ENCODE results near the gene EMILIN1.

Gene EMILIN1

GRCh38 chr2:27041752-27042151, 36.7 kb upstream of the EMILIN1 start:
- no peak overlapping the region for H3K27ac ChIP-seq (ENCODE audit: low read length)
- no CpG with 5 or more reads among the region's 5 CpGs for WGBS (ENCODE audit: insufficient coverage, insufficient read length)
- no peaks in the 10 kb centered on the region for H3K27me3 ChIP-seq (ENCODE audit: control insufficient read depth, insufficient read depth, low read length)
- H3K36me3 ChIP-seq (ENCODE audit: control insufficient read depth, insufficient read depth, low read length), result peaks cover 26% of the 10 kb centered on the region
- H3K4me3 ChIP-seq (ENCODE audit: low read length), result no peak overlapping the region
- no peak for DNase-seq (ENCODE audit: low read depth, low spot score)
- no peaks in the 10 kb centered on the region for H3K4me1 ChIP-seq (ENCODE audit: control insufficient read depth, insufficient read depth, low read length)
- H3K9me3 ChIP-seq (ENCODE audit: control insufficient read depth, insufficient read depth, low read length), result no peaks in the 10 kb centered on the region

GRCh38 chr2:27042159-27042661, 36.2 kb upstream of the EMILIN1 start:
- Histone ChIP-seq H3K4me3 (ENCODE audit: low read length) (no peak overlapping the region), H3K4me1 (ENCODE audit: control insufficient read depth, insufficient read depth, low read length) (no peaks in the 10 kb centered on the region), H3K27me3 (ENCODE audit: control insufficient read depth, insufficient read depth, low read length) (no peaks in the 10 kb centered on the region), H3K36me3 (ENCODE audit: control insufficient read depth, insufficient read depth, low read length) (peaks cover 23% of the 10 kb centered on the region), H3K9me3 (ENCODE audit: control insufficient read depth, insufficient read depth, low read length) (no peaks in the 10 kb centered on the region), H3K27ac (ENCODE audit: low read length) (no peak overlapping the region)
- DNase-seq (ENCODE audit: low read depth, low spot score), result no peak
- no CpG with 5 or more reads among the region's 10 CpGs for WGBS (ENCODE audit: insufficient coverage, insufficient read length)

GRCh38 chr2:27042985-27043634, 35.3 kb upstream of the EMILIN1 start:
- no peaks in the 10 kb centered on the region for H3K4me1 ChIP-seq (ENCODE audit: control insufficient read depth, insufficient read depth, low read length)
- no peak overlapping the region for H3K27ac ChIP-seq (ENCODE audit: low read length)
- H3K27me3 ChIP-seq (ENCODE audit: control insufficient read depth, insufficient read depth, low read length), result no peaks in the 10 kb centered on the region
- peaks cover 15% of the 10 kb centered on the region for H3K36me3 ChIP-seq (ENCODE audit: control insufficient read depth, insufficient read depth, low read length)
- DNase-seq (ENCODE audit: low read depth, low spot score), result no peak
- no CpG with 5 or more reads among the region's 7 CpGs for WGBS (ENCODE audit: insufficient coverage, insufficient read length)
- H3K9me3 ChIP-seq (ENCODE audit: control insufficient read depth, insufficient read depth, low read length), result no peaks in the 10 kb centered on the region
- H3K4me3 ChIP-seq (ENCODE audit: low read length), result no peak overlapping the region

GRCh38 chr2:27049422-27050280, 28.8 kb upstream of the EMILIN1 start:
- Histone ChIP-seq H3K4me1 (ENCODE audit: control insufficient read depth, insufficient read depth, low read length) (no peaks in the 10 kb centered on the region), H3K9me3 (ENCODE audit: control insufficient read depth, insufficient read depth, low read length) (no peaks in the 10 kb centered on the region), H3K36me3 (ENCODE audit: control insufficient read depth, insufficient read depth, low read length) (no peaks in the 10 kb centered on the region; the same call in 1 of the 2 replicates), H3K27me3 (ENCODE audit: control insufficient read depth, insufficient read depth, low read length) (no peaks in the 10 kb centered on the region), H3K27ac (ENCODE audit: low read length) (no peak overlapping the region), H3K4me3 (ENCODE audit: low read length) (peak overlapping the region; percentile 88)
- no CpG with 5 or more reads among the region's 52 CpGs for WGBS (ENCODE audit: insufficient coverage, insufficient read length)
- no peak for DNase-seq (ENCODE audit: low read depth, low spot score)

GRCh38 chr2:27050281-27050995, 28.0 kb upstream of the EMILIN1 start:
- no peak overlapping the region for H3K27ac ChIP-seq (ENCODE audit: low read length)
- H3K36me3 ChIP-seq (ENCODE audit: control insufficient read depth, insufficient read depth, low read length), result peaks cover 3% of the 10 kb centered on the region; the same call in 1 of the 2 replicates
- H3K4me3 ChIP-seq (ENCODE audit: low read length), result peak overlapping the region; percentile 88; the same call in 1 of the 2 replicates
- DNase-seq (ENCODE audit: low read depth, low spot score), result peak; percentile 80
- H3K4me1 ChIP-seq (ENCODE audit: control insufficient read depth, insufficient read depth, low read length), result no peaks in the 10 kb centered on the region
- H3K27me3 ChIP-seq (ENCODE audit: control insufficient read depth, insufficient read depth, low read length), result no peaks in the 10 kb centered on the region
- WGBS (ENCODE audit: insufficient coverage, insufficient read length), result no CpG with 5 or more reads among the region's 48 CpGs
- H3K9me3 ChIP-seq (ENCODE audit: control insufficient read depth, insufficient read depth, low read length), result no peaks in the 10 kb centered on the region

GRCh38 chr2:27050996-27051901, 27.2 kb upstream of the EMILIN1 start, which contains the start of gene AGBL5:
Gene AGBL5, plus strand, starts transcription at chr2:27051668. Its CDS starts 1,291 bp downstream, at chr2:27052959.
- H3K27ac ChIP-seq (ENCODE audit: low read length), result no peak within 1 kb of the TSS
- H3K9me3 ChIP-seq (ENCODE audit: control insufficient read depth, insufficient read depth, low read length), result no peaks in the 10 kb centered on the region
- H3K4me3 ChIP-seq (ENCODE audit: low read length), result peak within 1 kb of the TSS; percentile 88
- peaks cover 6% of the 10 kb centered on the region; the same call in 1 of the 2 replicates for H3K36me3 ChIP-seq (ENCODE audit: control insufficient read depth, insufficient read depth, low read length)
- H3K4me1 ChIP-seq (ENCODE audit: control insufficient read depth, insufficient read depth, low read length), result no peaks in the 10 kb centered on the region
- WGBS (ENCODE audit: insufficient coverage, insufficient read length), result no CpG with 5 or more reads among the region's 67 CpGs
- peak; percentile 88 for DNase-seq (ENCODE audit: low read depth, low spot score)
- H3K27me3 ChIP-seq (ENCODE audit: control insufficient read depth, insufficient read depth, low read length), result no peaks in the 10 kb centered on the region

GRCh38 chr2:27051902-27052645, 26.3 kb upstream of the EMILIN1 start:
- no peak for DNase-seq (ENCODE audit: low read depth, low spot score)
- no peaks in the 10 kb centered on the region for H3K27me3 ChIP-seq (ENCODE audit: control insufficient read depth, insufficient read depth, low read length)
- no peaks in the 10 kb centered on the region for H3K4me1 ChIP-seq (ENCODE audit: control insufficient read depth, insufficient read depth, low read length)
- H3K36me3 ChIP-seq (ENCODE audit: control insufficient read depth, insufficient read depth, low read length), result peaks cover 6% of the 10 kb centered on the region; the same call in 1 of the 2 replicates
- H3K9me3 ChIP-seq (ENCODE audit: control insufficient read depth, insufficient read depth, low read length), result no peaks in the 10 kb centered on the region
- peak overlapping the region; percentile 88 for H3K4me3 ChIP-seq (ENCODE audit: low read length)
- WGBS (ENCODE audit: insufficient coverage, insufficient read length), result no CpG with 5 or more reads among the region's 24 CpGs
- no peak overlapping the region for H3K27ac ChIP-seq (ENCODE audit: low read length)

- peaks cover 6% of the 10 kb centered on the region; the same call in 1 of the 2 replicates for H3K36me3 ChIP-seq (ENCODE audit: control insufficient read depth, insufficient read depth, low read length)
- WGBS (ENCODE audit: insufficient coverage, insufficient read length), result no CpG with 5 or more reads among the region's 11 CpGs
- H3K27ac ChIP-seq (ENCODE audit: low read length), result no peak overlapping the region
- DNase-seq (ENCODE audit: low read depth, low spot score), result no peak
- no peaks in the 10 kb centered on the region for H3K27me3 ChIP-seq (ENCODE audit: control insufficient read depth, insufficient read depth, low read length)
- no peaks in the 10 kb centered on the region for H3K9me3 ChIP-seq (ENCODE audit: control insufficient read depth, insufficient read depth, low read length)
- no peak overlapping the region for H3K4me3 ChIP-seq (ENCODE audit: low read length)
- no peaks in the 10 kb centered on the region for H3K4me1 ChIP-seq (ENCODE audit: control insufficient read depth, insufficient read depth, low read length)
Observed at GRCh38 chr2:27053321-27053720, 25.1 kb upstream of the EMILIN1 start.

- Histone ChIP-seq H3K4me1 (ENCODE audit: control insufficient read depth, insufficient read depth, low read length) (no peaks in the 10 kb centered on the region), H3K27me3 (ENCODE audit: control insufficient read depth, insufficient read depth, low read length) (no peaks in the 10 kb centered on the region), H3K27ac (ENCODE audit: low read length) (no peak overlapping the region), H3K9me3 (ENCODE audit: control insufficient read depth, insufficient read depth, low read length) (no peaks in the 10 kb centered on the region), H3K4me3 (ENCODE audit: low read length) (no peak overlapping the region), H3K36me3 (ENCODE audit: control insufficient read depth, insufficient read depth, low read length) (peaks cover 6% of the 10 kb centered on the region)
- no CpG with 5 or more reads among the region's 8 CpGs for WGBS (ENCODE audit: insufficient coverage, insufficient read length)
- no peak for DNase-seq (ENCODE audit: low read depth, low spot score)
Observed at GRCh38 chr2:27053776-27054175, 24.6 kb upstream of the EMILIN1 start.

All from iPS DF 6.9 (cell line).